CD1c-positive myeloid dendritic cell (primary cell): ENCODE results near the gene IMMP2L.
"Not testable (repeated sequence)": the region's sequence is repeated elsewhere in the genome, so short reads cannot be mapped to it uniquely, and the experiment has no call there.

ENCODE experiments used
- DNase-seq: peaks from one replicate; pipeline ENCODE4 v3.0.0-alpha.2; 2016; ENCODE audit errors: extremely low spot score

Gene IMMP2L

DNA sequence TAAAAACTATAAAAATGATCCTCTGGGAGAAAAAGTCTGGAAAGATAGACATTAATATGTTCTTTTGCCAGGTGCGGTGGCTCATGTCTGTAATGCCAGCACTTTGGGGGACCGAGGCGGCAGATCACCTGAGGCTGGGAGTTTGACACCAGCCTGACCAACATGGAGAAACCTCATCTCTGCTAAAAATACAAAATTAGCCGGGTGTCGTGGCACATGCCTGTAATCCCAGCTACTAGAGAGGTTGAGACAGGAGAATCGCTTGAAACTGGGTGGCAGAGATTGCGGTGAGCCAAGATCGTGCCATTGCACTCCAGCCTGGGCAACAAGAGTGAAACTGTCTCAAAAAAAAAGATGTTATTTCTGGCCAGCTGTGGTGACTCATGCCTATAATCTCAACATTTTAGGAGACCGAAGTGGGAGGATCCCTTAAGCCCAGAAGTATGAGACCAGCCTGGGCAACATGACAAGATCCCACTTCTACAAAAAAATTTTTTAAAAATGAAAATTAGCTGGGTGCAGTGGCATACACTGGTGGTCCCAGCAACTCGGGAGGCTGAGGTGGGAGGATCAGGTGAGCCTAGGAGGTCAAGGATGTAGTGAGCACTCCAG, 573.3 kb downstream of the IMMP2L start:
- DNase-seq, result no peak

DNA sequence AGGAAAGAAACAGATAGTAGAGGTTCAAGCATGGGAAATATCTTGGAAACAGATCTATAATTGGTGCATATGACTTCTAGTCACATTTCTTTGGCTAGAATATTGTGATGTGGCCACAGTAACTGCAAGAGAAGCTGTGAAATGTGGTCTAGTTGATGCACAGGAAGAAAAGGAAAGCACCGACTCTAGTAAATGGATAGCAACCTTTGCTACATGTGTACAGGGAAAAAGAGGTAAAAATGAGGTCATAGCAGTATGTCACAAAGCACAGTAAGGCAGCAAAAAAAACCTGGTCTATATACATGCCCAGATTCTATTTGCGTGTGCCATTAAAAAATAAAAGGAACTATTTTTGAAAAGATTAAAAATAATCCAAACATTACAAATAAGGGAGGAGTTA, 573.9 kb downstream of the IMMP2L start:
- no peak for DNase-seq

DNA sequence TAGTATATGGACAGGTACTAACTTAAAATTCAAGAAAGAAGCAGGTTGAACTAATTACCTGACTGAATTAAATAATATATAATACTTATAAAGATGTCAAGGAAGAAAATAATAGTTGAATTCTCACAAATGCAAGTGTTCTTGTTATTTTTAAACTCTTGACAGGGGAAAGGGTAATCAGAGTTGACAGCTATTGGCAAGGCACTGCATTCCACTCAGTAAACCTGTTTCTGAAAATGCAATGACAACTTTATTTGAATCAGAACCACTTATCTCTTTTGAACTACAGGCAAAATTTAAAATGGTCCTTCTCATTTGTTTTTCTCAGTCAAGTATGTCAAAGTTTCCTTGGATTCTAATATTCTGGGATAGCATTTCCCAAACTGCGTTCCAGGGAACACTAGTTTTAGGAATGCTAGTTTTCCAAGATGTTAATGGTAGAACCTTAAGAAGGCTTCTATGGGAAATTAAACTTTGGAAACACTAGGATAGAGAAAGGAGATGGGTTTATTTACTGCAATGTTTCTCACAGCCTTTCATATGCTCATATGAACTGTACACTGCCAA, 575.1 kb downstream of the IMMP2L start:
- DNase-seq, result no peak

DNA sequence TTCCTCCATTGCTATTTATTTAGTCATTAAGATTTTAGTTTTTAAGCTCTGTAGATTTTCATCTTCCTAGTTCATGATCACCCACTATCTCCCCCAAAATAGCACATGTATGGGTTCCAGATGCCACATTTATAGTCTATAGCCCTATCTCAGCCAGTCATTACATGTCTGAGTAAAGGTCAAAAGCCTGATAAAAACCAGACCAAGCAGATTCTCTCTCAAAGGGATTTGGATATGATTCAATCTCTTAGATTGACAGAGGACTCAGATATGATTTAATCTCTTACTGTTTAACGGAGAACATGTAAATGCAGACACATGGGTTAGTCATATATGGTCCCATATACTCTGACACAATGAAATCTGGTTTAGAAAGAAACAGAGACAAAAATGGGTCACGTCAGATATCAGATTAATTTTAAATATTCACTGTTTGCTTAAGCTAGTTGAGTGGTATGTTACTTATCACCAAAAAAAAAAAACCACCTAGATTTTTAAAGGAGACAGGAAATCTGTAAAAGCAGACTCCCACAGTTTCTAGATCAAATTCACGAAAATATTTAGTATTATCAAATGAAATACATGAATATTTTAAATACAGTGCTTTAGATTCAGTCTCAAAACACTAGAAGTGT, 578.4 kb downstream of the IMMP2L start:
- DNase-seq, result no peak

DNA sequence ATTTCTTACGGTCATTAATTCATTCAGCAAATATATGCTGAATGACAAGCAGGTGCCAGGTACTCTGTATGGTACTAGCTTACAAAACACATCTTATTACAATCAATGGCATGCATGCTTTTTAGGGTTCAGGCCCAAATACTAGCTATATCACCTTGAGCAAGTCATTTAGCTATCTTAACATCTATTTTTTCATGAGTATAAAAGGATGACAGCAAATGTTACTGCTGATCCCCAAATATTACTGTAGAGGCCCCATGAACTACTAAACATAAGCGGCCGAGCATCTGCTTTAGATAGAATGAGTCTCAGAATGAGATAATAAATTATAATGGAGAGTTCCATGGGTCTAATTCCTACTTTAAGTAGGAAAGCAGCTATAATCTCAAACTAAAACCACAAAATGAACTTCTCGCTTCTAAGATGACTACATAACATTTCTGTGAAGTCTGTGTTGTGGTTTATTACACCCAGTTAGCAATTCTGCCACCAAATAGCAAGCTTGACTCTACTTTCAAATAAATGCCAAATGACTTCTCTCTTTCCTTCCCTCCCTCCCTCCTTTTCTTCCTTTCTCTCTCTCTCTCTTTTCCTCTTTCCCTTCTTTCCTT, 585.1 kb downstream of the IMMP2L start:
- DNase-seq, result no peak

DNA sequence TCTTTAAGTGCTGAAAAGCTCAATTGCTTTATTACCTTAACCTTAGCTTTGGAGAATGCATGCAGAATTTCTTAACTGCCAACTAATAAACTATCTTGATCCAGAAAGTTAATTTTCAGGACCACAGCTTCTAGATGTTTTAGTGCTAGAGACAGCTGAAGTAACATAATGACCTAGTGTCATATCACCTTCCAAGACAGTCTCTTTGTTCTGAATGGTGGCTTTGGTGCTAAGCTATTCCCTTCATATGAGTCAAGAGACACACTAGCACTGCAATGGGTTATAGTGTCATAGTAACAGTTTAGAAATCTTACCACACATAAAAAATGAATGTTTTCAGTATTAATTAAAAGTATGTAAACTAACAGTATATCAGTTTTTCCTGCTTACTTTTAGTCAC, 586.8 kb downstream of the IMMP2L start:
- DNase-seq, result no peak

DNA sequence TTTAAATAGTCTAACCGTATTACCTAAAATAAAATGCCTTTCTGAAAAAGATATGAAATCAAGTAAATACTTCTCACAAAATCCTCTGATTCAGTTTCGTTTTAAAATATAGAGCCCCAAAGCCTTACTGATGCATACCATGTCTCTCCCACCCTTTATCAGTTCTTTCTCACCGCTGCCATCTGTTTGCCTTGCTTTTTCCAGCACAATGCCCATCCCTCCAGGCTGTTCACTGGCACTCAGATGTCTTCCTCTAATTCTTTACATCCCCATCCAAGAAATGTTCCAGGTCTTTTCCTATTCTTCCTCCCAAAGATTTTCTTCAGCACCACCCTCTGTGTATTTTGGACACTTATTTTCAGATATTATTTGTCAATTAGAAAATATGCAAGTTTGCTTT, 587.9 kb downstream of the IMMP2L start:
- DNase-seq, result no peak

DNA sequence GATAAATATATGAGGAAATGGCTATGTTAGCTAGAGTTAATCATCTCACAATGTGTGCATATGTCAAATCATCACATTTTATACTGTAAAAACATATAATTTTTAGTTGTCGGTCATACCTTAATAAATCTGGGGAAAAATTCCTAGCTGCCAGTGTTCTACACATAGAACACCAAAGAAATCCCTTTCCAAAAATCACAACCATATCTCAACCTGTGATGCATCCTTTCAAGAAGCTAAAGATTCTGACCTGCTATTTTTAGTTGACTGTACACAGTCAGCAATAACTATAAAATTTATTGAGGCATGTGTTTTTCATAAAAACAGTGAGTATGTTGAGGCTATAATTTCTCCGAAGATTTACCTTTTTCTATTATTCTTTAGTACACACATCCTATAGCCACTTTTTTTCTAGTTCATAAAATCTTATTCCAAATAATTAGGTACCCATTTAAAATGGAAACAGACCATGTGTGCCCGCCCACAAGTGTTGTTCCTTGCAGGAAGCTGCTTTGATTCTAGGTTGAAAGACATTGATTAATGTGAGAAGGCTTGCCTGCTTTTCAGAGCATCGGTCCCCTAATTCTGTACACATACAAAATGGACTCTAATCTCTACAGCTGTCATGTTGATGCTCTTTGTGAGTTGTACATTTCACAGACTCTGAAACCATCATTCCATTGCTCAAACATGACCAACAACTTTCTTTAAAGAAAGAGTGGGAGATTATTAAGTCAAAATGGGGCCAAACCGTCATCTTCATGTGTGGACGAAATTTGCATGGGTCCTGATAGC, 588.9 kb downstream of the IMMP2L start:
- no peak for DNase-seq

DNA sequence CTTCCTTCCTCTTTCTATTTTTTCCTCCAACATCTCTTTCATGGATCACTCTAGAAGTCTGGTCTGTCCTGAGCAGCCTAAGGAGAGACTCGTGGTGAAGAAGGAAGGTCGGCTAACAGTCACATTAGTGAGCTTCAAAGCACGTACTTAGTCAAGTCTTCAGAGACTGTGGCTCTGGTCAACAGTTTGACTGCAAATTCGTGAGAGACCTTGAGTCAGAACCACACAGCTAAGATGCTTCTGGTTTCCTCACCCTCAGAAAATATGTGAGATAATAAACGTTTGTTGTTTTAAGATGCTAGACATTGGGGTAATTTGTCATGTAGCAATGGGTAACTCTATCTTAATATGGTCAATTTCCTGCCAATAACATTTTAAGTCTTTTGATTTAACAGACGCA, 597.5 kb downstream of the IMMP2L start:
- DNase-seq, result no peak

DNA sequence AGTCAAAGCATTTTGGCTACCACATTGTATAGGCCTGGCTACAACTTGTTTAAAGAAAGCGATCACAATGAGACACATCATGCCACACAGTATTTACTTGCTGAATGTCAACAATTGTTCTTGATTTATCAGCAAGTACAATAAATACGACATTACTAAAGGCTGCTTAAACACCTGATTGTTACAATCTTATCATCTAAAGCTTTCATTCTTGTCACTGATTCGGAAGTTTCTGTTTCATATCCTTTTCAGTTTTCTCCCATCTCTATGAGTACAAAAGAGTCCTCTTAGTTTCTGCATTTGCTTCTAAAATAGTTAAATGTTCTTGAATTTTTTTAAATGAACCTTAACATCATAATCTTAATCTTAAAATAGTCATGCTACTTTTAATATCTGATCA, 599.5 kb downstream of the IMMP2L start:
- DNase-seq, result no peak

DNA sequence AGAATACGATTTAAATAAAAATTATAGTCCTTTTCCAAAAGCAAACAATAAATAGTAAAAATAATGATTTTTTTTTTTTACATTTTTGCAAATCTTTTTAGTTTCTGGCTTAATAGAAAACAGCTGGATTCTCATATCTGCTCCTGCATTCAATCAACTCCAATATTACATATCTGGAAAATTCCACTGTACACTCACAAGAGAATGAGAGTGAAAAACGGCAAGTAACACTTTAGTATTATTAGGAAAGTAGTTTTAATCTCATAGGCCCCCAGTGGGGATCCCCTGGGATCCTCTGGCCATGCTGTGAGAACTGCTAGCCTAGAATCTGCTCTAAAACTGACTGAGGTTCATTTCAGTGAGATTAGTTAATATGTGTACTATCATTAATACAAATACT, 599.9 kb downstream of the IMMP2L start:
- no peak for DNase-seq

DNA sequence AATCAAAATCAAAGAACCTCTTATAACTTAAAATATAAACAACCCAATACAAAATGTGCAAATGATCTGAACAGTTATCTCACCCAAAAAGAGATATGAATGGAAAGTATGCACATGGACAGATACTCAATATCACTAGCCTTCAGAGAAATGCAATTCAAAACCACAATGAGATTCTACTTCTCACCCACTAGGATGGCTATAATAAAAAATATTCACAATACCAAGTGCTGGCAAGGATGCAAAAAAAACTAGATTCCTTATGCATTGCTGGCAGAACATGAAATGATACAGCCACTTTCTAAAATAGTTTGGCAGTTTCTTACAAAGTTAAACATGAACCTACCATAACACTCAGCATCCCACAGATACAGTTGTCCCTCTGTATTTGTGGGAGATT, 601.5 kb downstream of the IMMP2L start:
- no peak for DNase-seq

DNA sequence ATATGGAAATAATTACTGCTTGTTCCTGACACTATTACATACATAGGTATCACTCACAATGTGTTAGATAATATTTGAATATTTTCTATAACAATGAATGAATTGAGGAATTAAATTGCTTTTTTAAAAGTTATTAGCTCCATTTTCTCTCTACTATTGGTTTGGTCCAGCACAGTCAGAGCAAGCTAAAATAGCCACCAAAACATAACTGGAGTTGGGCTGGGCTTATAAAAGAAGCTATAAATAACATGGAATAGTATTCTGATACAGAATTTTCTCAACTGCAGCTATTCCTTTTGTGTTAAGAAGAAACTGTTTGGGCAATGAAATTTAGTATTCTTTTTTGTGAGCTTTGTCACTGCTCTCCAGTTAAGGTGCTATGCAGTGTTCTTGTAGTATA, 614.0 kb downstream of the IMMP2L start:
- DNase-seq, result no peak

DNA sequence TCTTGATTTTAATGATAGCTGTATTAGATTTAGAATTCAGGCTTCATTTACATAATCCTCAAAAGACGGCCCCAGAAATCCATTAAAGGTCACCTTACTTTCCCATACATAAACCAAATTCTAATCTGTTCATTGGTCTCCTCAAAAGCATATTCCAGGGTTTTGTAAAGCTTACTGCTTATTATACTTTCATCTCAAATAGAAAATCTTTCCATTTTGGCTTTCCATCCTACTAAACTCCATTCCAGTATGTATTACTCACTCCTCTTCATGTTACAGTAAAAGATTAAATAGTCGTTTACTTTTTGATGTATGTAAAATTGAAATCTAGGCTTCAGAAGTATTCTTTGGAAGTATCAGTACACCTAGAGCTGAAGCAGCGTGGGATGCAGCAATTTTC, 614.9 kb downstream of the IMMP2L start:
- no peak for DNase-seq

DNA sequence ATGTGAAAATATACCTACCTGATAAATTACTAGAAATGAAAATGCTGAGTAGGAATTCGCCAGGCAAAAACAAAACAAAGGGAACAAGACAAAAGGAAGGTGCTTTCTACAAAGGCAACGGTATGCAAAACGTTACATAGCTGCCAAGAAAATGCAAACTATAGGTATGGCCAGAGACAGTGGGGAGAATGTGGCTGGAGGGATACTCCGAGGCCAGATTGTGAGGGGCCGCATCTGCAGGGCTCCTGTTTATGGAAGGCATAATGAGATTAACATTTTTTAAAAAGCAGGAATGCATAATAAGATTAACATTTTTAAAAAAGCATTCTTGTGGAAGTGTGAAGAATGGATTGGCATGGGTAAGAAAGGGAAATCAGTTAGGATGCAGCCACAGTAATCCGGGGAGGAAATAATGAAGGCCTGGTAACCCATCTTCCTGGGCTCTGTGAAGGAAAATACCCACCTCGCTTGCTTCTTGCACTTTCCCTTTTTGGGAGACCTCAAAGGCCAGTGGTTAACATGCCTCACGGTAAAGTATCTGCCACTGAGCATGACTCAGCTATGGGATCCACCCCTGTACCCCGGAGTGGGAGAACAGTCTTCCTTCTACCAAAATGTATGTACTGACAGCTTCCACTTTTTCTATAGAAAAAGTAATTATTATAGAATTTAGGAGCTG, 617.2 kb downstream of the IMMP2L start:
- no peak for DNase-seq

DNA sequence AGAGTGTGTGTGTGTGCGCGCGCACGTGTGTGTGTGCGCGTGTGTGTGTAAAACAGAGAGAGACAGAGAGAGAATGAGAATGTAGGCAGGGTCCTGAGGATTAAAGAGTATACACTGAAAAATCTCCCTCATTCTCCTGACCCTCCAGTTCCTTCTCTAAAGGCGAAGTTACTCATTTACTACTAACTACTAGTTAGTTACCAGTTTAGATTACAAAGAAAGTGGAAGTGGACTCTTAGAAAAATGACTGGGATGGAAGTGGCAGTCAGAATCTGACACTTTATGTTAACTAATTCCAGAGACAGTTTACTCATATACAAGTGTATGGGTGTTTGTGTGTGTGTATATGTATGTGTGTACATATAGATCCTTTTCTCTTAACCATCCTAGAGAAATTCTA, 617.8 kb downstream of the IMMP2L start:
- DNase-seq, result no peak

DNA sequence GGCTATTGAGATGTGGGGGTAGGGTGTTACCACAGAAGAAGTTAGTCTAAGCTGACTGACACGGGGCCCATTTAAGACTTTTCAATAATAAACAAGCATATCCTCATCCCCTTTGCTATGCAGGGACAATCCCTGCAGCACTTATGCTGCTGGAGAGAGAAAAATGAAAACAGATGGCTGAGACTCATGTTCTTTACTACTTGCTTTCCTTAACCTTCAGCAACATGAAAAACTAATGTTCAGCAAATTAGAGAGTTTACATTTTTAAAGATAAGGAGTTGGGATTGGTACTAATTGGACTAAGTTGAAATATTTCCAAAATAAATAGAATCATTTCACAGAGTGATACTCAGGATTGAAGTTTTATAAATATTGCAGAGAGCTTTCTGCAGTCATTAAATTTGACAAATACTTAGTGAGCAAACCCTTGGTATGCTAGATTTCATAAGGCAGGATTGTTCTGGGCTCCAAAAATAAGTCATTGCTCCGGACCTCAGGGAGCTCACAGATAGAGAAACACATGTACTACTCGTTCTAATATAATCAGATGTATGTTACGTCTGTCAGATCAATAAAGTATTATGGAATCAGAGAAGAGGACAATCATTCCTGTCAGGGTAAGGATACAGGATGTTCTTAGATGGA, 618.5 kb downstream of the IMMP2L start:
- no peak for DNase-seq

DNA sequence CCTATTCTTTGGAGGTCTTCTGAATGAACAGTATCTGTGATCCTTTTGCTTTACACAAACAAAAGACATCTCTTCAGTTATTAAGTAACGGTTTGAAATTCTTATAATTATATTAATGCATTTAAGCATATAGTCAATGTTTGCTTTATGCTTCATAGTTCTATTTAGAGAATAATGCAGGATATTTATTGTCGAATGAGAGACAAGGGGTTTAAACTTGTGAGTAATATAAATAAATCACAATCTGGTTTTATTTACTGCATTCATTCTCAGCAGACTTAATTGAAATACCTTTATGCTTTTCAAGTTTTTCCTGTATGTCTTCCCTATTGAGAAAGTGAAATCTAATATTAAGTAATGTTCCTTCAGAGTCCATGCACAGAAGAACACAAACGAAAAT, 620.9 kb downstream of the IMMP2L start:
- no peak for DNase-seq

DNA sequence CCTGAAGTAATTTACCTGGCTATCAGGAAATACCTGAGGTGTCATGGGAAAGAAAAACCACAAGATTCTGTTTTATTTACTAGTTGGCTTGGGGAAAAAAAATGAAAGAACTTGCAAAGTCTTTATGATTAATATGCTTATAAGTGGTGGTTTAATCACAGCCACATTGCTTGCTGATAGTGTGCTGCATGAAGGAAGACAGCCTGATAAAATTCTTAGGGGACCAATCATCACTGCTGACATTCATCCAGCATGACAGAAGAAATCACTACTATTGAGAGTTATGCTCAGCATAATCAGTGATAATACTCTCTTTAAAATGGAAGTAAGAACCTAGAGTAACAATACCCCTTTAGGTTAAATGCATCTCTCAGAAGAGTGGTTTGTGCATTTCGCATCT, 621.5 kb downstream of the IMMP2L start:
- DNase-seq, result no peak

DNA sequence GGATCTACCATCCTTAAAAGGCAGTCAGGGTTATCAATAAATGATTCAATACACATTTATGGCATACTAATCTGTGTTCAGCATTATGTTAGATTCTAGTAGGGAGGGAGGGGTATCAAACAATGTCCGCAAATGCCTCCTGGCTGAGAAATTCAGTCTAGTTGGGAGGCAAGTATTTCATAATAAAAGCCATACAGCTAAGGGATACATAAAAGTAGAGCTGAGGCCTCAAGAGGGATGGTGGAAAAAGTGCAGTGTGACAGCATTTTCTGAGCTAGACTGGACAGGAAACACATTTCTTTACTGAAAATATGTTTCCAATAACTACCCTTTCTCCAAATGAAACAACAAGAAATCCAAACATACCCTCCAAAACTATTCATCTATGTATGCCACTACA, 624.1 kb downstream of the IMMP2L start:
- no peak for DNase-seq

DNA sequence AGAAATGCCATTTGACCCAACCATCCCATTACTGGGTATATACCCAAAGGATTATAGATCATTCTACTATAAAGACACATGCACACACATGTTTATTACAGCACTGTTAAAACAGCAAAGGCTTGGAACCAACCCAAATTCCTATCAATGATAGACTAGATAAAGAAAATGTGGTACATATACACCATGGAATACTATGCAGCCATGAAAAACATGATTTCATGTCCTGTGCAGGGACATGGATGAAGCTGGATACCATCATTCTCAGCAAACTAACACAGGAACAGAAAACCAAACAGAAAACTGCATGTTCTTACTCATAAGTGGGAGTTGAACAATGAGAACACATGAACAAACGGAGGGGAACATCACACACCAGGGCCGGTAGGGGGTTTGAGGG, 625.6 kb downstream of the IMMP2L start:
- DNase-seq, result not testable (repeated sequence)
